ENCODE results near the gene IL21R.

IL21R gene

GRCh38 chr16:27383556-27384243 lies 18.3 kb upstream of the IL21R start:
- TF ChIP-seq CTCF (conservative IDR thresholded peaks at IDR 0.05; ENCODE audit: low read depth, low read length), result no peak
- no peak for DNase-seq (ENCODE audit: low read depth)
- H3K4me3 ChIP-seq (ENCODE audit: low read depth, low read length), result no peak overlapping the region

GRCh38 chr16:27384425-27384824 lies 17.5 kb upstream of the IL21R start:
- TF ChIP-seq CTCF (conservative IDR thresholded peaks at IDR 0.05; ENCODE audit: low read depth, low read length), result no peak
- no peak overlapping the region for H3K4me3 ChIP-seq (ENCODE audit: low read depth, low read length)
- DNase-seq (ENCODE audit: low read depth), result no peak

DNA sequence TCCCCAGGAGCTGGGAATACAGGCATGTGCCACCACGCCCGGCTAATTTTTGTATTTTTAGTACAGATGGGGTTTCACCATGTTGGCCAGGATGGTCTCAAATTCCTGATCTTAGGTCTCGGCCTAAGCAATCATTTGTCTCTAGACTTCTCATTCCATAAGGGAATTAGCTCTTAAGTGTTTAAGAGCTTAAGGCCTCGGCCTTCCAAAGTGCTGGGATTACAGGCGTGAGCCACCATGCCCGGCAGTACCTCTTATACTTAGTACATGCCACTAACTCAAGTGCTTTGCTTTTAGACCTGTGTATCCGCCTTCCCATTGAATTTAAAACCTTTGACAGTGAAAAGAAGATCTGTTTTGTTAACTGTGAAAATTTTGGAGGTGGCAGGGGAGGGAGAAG lies 16.6 kb upstream of the IL21R start:
- H3K4me3 ChIP-seq (ENCODE audit: low read depth, low read length), result no peak overlapping the region
- DNase-seq (ENCODE audit: low read depth), result no peak
- no peak for TF ChIP-seq CTCF (conservative IDR thresholded peaks at IDR 0.05; ENCODE audit: low read depth, low read length)

GRCh38 chr16:27386674-27387073 lies 15.3 kb upstream of the IL21R start:
- DNase-seq (ENCODE audit: low read depth), result no peak
- TF ChIP-seq CTCF (conservative IDR thresholded peaks at IDR 0.05; ENCODE audit: low read depth, low read length), result no peak

GRCh38 chr16:27387724-27388123 lies 14.2 kb upstream of the IL21R start:
- DNase-seq (ENCODE audit: low read depth), result peak; percentile 51
- TF ChIP-seq CTCF (conservative IDR thresholded peaks at IDR 0.05; ENCODE audit: low read depth, low read length), result no peak
- H3K4me3 ChIP-seq (ENCODE audit: low read depth, low read length), result no peak overlapping the region

More at GRCh38 chr16:27386674-27387073, 15.3 kb upstream of the IL21R start:
- no peak overlapping the region for H3K4me3 ChIP-seq (ENCODE audit: low read depth, low read length)

DNA sequence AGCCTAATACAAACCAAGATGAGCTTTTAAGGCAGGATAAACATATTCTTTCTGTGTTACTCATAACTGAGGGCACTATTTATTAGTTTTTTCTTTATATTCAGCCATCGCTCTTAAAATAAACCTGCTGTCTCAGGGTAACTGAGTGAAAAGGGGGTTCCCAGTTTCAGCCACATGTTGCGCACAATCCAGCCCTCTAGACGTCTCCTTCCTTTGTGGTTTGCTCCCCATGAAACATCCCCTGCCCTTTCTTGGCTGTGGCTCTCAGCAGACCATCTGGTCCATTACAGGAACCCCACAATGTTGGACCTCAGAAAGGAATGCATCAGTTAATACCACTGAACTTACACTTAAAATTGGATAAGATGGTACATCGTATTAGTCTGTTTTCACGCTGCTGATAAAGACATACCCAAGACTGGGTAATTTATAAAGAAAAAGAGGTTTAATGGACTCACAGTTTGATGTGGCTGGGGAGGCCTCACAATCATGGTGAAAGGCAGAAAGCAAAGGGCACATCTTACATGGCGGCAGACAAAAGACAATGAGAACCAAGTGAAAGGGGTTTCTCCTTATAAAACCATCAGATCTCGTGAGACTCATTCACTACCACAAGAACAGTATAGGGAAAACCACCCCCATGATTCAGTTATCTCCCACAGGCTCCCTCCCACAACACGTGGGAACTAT lies 12.6 kb upstream of the IL21R start:
- TF ChIP-seq CTCF (conservative IDR thresholded peaks at IDR 0.05; ENCODE audit: low read depth, low read length), result no peak
- peak; percentile 95 for DNase-seq (ENCODE audit: low read depth)
- H3K4me3 ChIP-seq (ENCODE audit: low read depth, low read length), result no peak overlapping the region

- TF ChIP-seq CTCF (conservative IDR thresholded peaks at IDR 0.05; ENCODE audit: low read depth, low read length), result no peak
- no peak overlapping the region for H3K4me3 ChIP-seq (ENCODE audit: low read depth, low read length)
- DNase-seq (ENCODE audit: low read depth), result no peak
Observed at GRCh38 chr16:27390151-27390550, 11.8 kb upstream of the IL21R start.

Data from choroid plexus epithelial cell (primary cell).